ENCODE data around the gene RAF1.
"Not testable (repeated sequence)": the region's sequence is repeated elsewhere in the genome, so short reads cannot be mapped to it uniquely, and the experiment has no call there.

Gene RAF1

GRCh38 chr3:12633108-12633507 lies 30.8 kb downstream of the RAF1 start:
- DNase-seq = no peak

GRCh38 chr3:12632523-12632922 lies 31.4 kb downstream of the RAF1 start:
- DNase-seq = no peak

GRCh38 chr3:12630843-12631242 lies 33.1 kb downstream of the RAF1 start:
- DNase-seq = not testable (repeated sequence)

GRCh38 chr3:12630292-12630691 lies 33.6 kb downstream of the RAF1 start:
- no peak for DNase-seq

- DNase-seq = no peak
Measured at GRCh38 chr3:12629560-12629959, 34.4 kb downstream of the RAF1 start.

- DNase-seq = no peak
Measured at GRCh38 chr3:12628813-12629212, 35.1 kb downstream of the RAF1 start.

GRCh38 chr3:12627370-12627769 lies 36.5 kb downstream of the RAF1 start:
- DNase-seq = no peak

- not testable (repeated sequence) for DNase-seq
Measured at GRCh38 chr3:12624964-12625363, 39.0 kb downstream of the RAF1 start.

GRCh38 chr3:12624056-12624455 lies 39.9 kb downstream of the RAF1 start:
- DNase-seq = no peak

- no peak for DNase-seq
Measured at GRCh38 chr3:12622335-12622734, 41.6 kb downstream of the RAF1 start.

GRCh38 chr3:12620729-12621128 lies 43.2 kb downstream of the RAF1 start:
- no peak for DNase-seq

GRCh38 chr3:12620305-12620704 lies 43.6 kb downstream of the RAF1 start:
- no peak for DNase-seq

GRCh38 chr3:12618426-12618825 lies 45.5 kb downstream of the RAF1 start:
- DNase-seq = no peak

- no peak for DNase-seq
Measured at GRCh38 chr3:12615266-12615665, 48.7 kb downstream of the RAF1 start.

- no peak for DNase-seq
Measured at GRCh38 chr3:12613250-12613649, 50.7 kb downstream of the RAF1 start.

GRCh38 chr3:12612514-12613226 lies 51.2 kb downstream of the RAF1 start:
- DNase-seq = no peak

GRCh38 chr3:12611117-12611516 lies 52.8 kb downstream of the RAF1 start:
- no peak for DNase-seq

- DNase-seq = no peak
Measured at GRCh38 chr3:12608376-12608775, 55.5 kb downstream of the RAF1 start.

- no peak for DNase-seq
Measured at GRCh38 chr3:12603969-12604368, 59.9 kb downstream of the RAF1 start.

GRCh38 chr3:12601072-12601471 lies 62.8 kb downstream of the RAF1 start:
- DNase-seq = no peak

- no peak for DNase-seq
Measured at GRCh38 chr3:12598890-12599289, 65.0 kb downstream of the RAF1 start.

GRCh38 chr3:12593473-12593872 lies 70.4 kb downstream of the RAF1 start:
- no peak for DNase-seq

GRCh38 chr3:12591997-12592715 lies 71.8 kb downstream of the RAF1 start:
- DNase-seq = no peak

GRCh38 chr3:12591456-12591855 lies 72.5 kb downstream of the RAF1 start:
- DNase-seq = no peak

- DNase-seq = peak; percentile 17 to 34
Measured at GRCh38 chr3:12590096-12590495, 73.8 kb downstream of the RAF1 start.

All from Kasumi-1 (cell line).